HepG2 (cell line): ENCODE data around the gene EPX. TPM values are rescaled to one million over a fixed set of nuclear protein-coding genes. Genes with fewer than 3 reads are reported as not detected.

Experiments
- ATAC-seq: fragments of 200-7000 bp; cut with Tn5 transposase; 3 replicates; pipeline ENCODE4 v1.9.1; 2020; ENCODE audit warnings: mild to moderate bottlenecking, moderate library complexity
- BruUV-seq: library from RNA; stranded (reverse); fragments of 400-500 nt; replicated peaks from 2 replicates; lab custom pipeline; 2021; lab: Mats Ljungman, UMichigan
- CTCF ChIA-PET: fragments of 300-600 bp; formaldehyde crosslinking; extraction: SDS; loops from one replicate; lab custom pipeline; 2021; ENCODE audit warnings: low total read pairs, inconsistent platforms, low intra/inter-chr PET ratio; lab: Yijun Ruan, JAX
- POLR2A ChIA-PET: fragments of 350-600 bp; sonication (Branson Sonifier 250); formaldehyde crosslinking; loops from one replicate; lab custom pipeline; 2020; ENCODE audit warnings: antibody characterized with exemption, inconsistent platforms; lab: Yijun Ruan, JAX
- DNase-seq: peaks from one replicate; pipeline ENCODE4 v3.0.0-alpha.2; 2015; ENCODE audit warnings: low spot score
- FAIRE-seq: peaks from 3 replicates; lab custom pipeline; 2011; peaks lifted over from hg19 to GRCh38; lab: Jason Lieb, UNC
- H2AFZ ChIP-seq: one replicate; pipeline ENCODE4 v1.6.1; 2011; ENCODE audit warnings: low read length, inconsistent platforms
- H3K27ac ChIP-seq: fragments of 300-600 bp; 3 replicates; pipeline ENCODE4 v1.8.0; 2011; ENCODE audit warnings: mixed run types, mild to moderate bottlenecking, mixed read lengths, low read length, inconsistent platforms; ENCODE audit not compliant: insufficient read depth; ENCODE audit errors: extremely low read length
- H3K27me3 ChIP-seq, 2 experiments: fragments of 200-600 bp in 1 of 2; 2 replicates in 1 of 2; 3 replicates in 1 of 2; pipeline versions ENCODE4 v1.6.0 to v1.8.0; 2011; ENCODE audit warnings: low read length in 2 of 2, mild to moderate bottlenecking in 2 of 2, moderate library complexity in 2 of 2, inconsistent platforms in 1 of 2; ENCODE audit not compliant: insufficient read depth in 2 of 2, control insufficient read depth in 1 of 2
- H3K36me3 ChIP-seq, 2 experiments: fragments of 200-600 bp in 1 of 2; replicated peaks in 1 of 2; 2 replicates in 1 of 2; 3 replicates in 1 of 2; pipeline versions ENCODE4 v1.5.1 to v1.8.0; 2011; ENCODE audit warnings: low read length in 2 of 2, inconsistent platforms in 1 of 2; ENCODE audit not compliant: insufficient read depth in 2 of 2, control insufficient read depth in 1 of 2
- H3K4me1 ChIP-seq: 2 replicates; pipeline ENCODE4 v1.5.1; 2012; ENCODE audit warnings: low read length, inconsistent platforms; ENCODE audit not compliant: insufficient read depth
- H3K4me2 ChIP-seq: 2 replicates; pipeline ENCODE4 v1.6.0; 2011; ENCODE audit warnings: low read depth, low read length, inconsistent platforms
- H3K4me3 ChIP-seq, 3 experiments: fragments of 200-600 bp in 1 of 3; sonication (generic), shearing (Covaris generic) in 1 of 3; replicated peaks in 1 of 3; 2 replicates each; pipeline ENCODE4 v1.5.1; 2011 to 2016; ENCODE audit warnings: low read length in 3 of 3, inconsistent platforms in 2 of 3, low read depth in 2 of 3, mild to moderate bottlenecking in 2 of 3, control low read depth in 1 of 3, mixed read lengths in 1 of 3; ENCODE audit not compliant: insufficient read depth in 1 of 3
- H3K79me2 ChIP-seq: one replicate; pipeline ENCODE4 v1.6.1; 2011; ENCODE audit warnings: low read length, inconsistent platforms; ENCODE audit not compliant: insufficient read depth
- H3K9ac ChIP-seq: 2 replicates; pipeline ENCODE4 v1.6.0; 2011; ENCODE audit warnings: mild to moderate bottlenecking, low read depth, low read length, inconsistent platforms; ENCODE audit not compliant: insufficient read depth
- H3K9me3 ChIP-seq: 2 replicates; pipeline ENCODE4 v1.5.1; 2012; ENCODE audit warnings: mild to moderate bottlenecking, low read length
- H4K20me1 ChIP-seq: 2 replicates; pipeline ENCODE4 v1.6.0; 2011; ENCODE audit warnings: inconsistent platforms, mild to moderate bottlenecking, low read length, moderate library complexity; ENCODE audit not compliant: insufficient read depth
- ARID5B ChIP-seq: IDR thresholded peaks from 2 replicates; pipeline ENCODE4 v1.4.0; 2020; ENCODE audit warnings: mild to moderate bottlenecking, missing genetic modification reagents
- CEBPB ChIP-seq: IDR thresholded peaks from 2 replicates; pipeline ENCODE4 v1.6.1; 2011; ENCODE audit warnings: low read depth, low read length, improper control_type of control experiment, borderline replicate concordance
- ELK4 ChIP-seq: sonication (generic); formaldehyde crosslinking; IDR thresholded peaks from 2 replicates; pipeline ENCODE4 v1.9.0; 2021; ENCODE audit warnings: missing genetic modification reagents, borderline replicate concordance
- HDAC1 ChIP-seq: sonication (generic); formaldehyde crosslinking; IDR thresholded peaks from 2 replicates; pipeline ENCODE4 v1.5.1; 2020; ENCODE audit warnings: mild to moderate bottlenecking, missing genetic modification reagents
- KDM3A ChIP-seq: IDR thresholded peaks from 2 replicates; pipeline ENCODE4 v1.6.1; 2018; ENCODE audit warnings: low read depth, missing compliant biosample characterization
- KDM5B ChIP-seq: sonication (generic); formaldehyde crosslinking; IDR thresholded peaks from 2 replicates; pipeline ENCODE4 v1.4.0; 2020; ENCODE audit warnings: missing genetic modification reagents, mild to moderate bottlenecking, borderline replicate concordance
- SAP130 ChIP-seq: IDR thresholded peaks from 2 replicates; pipeline ENCODE4 v1.6.1; 2016; ENCODE audit warnings: low read depth
- SNRNP70 ChIP-seq: fragments of 200-400 bp; formaldehyde crosslinking; IDR thresholded peaks from 2 replicates; pipeline ENCODE4 v1.6.1; 2017; ENCODE audit warnings: mild to moderate bottlenecking, low read depth, low read length, moderate library complexity
- TEAD3 ChIP-seq: optimal IDR thresholded peaks from 2 replicates; pipeline ENCODE3; 2016; ENCODE audit warnings: borderline replicate concordance
- ZBTB20 ChIP-seq: sonication (generic); formaldehyde crosslinking; IDR thresholded peaks from 2 replicates; pipeline ENCODE4 v1.8.1; 2023; ENCODE audit warnings: missing genetic modification reagents, low read depth, mild to moderate bottlenecking, borderline replicate concordance
- ZBTB34 ChIP-seq: sonication (generic); formaldehyde crosslinking; IDR thresholded peaks from 2 replicates; pipeline ENCODE4 v1.8.0; 2022; ENCODE audit warnings: mild to moderate bottlenecking, missing genetic modification reagents
- ZBTB43 ChIP-seq: sonication (generic); formaldehyde crosslinking; conservative IDR thresholded peaks from 2 replicates; pipeline ENCODE4 v1.4.0; 2020; ENCODE audit warnings: missing genetic modification reagents
- ZMYM2 ChIP-seq: sonication (generic); formaldehyde crosslinking; IDR thresholded peaks from 2 replicates; pipeline ENCODE4 v1.8.0; 2022; ENCODE audit warnings: mild to moderate bottlenecking, missing genetic modification reagents
- ZNF326 ChIP-seq: sonication (generic); formaldehyde crosslinking; IDR thresholded peaks from 2 replicates; pipeline ENCODE4 v1.4.0; 2020; ENCODE audit warnings: missing genetic modification reagents, borderline replicate concordance
- ZNF34 ChIP-seq: sonication (generic); formaldehyde crosslinking; IDR thresholded peaks from 2 replicates; pipeline ENCODE4 v1.4.0; 2020; ENCODE audit warnings: mild to moderate bottlenecking, missing genetic modification reagents, borderline replicate concordance
- ZNF430 ChIP-seq: sonication (generic); formaldehyde crosslinking; IDR thresholded peaks from 2 replicates; pipeline ENCODE4 v1.9.0; 2021; ENCODE audit warnings: mild to moderate bottlenecking, missing genetic modification reagents
- ZNF644 ChIP-seq: IDR thresholded peaks from 2 replicates; pipeline ENCODE4 v1.6.1; 2016; ENCODE audit warnings: low read depth
- WGBS: methylation state at CpG from one replicate; pipeline ENCODE4 v1.1.6; 2017; ENCODE audit warnings: low lambda C conversion rate; 5-methylcytosine and 5-hydroxymethylcytosine counted together
- in situ Hi-C: cut with HindIII; loops from 2 replicates; pipeline ENCODE4 v1.10.0; 2017; ENCODE audit warnings: low pct_unique_long_range_greater_than_20kb; ENCODE audit not compliant: extremely low pct_ligation_motif_present
- intact Hi-C: fragments of 100-400 bp; cut with micrococcal nuclease; formaldehyde crosslinking; loops from one replicate; pipeline ENCODE4 v1.10.0; 2022; ENCODE audit not compliant: unreplicated experiment
- polyA plus RNA-seq, 8 experiments: library from polyadenylated mRNA; depleted of rRNA in 3 of 8; stranded (reverse) in 7 of 8; unstranded in 1 of 8; fragments of >200 nt; fragmentation: Illumina TruSeq in 4 of 8; extraction: Trizol in 4 of 8; gene quantifications; 2 replicates each; pipeline versions ENCODE4 v1.2.1 to v1.2.3, GENCODE V29; 2011 to 2016; ENCODE audit warnings: low read depth in 4 of 8, missing spikeins in 1 of 8, mixed read lengths in 1 of 8; ENCODE audit not compliant: insufficient read depth in 1 of 8
- total RNA-seq, 5 experiments: library from RNA; depleted of rRNA; stranded (reverse); fragments of >200 nt; fragmentation: Illumina TruSeq; extraction: Trizol; gene quantifications; 2 replicates each; pipeline ENCODE4 v1.2.3, GENCODE V29; 2016; ENCODE audit warnings: low read depth in 1 of 5

Gene EPX
- total and polyA plus RNA-seq, 2 of the 13 experiments (the other 11 are each of a cell fraction or from before 2014, with no cell fraction given): not detected

- WGBS: 16% methylated on average over 7 of the region's 7 CpGs
- POLR2A ChIA-PET: interaction anchor here (0.8 to 1.3 kb wide), 5 partner anchors 11 to 137 kb away, joined by 3 to 7 read pairs (median 3); partner anchors contain the start of gene DYNLL2
- H3K9me3 ChIP-seq: no peaks in the 10 kb centered on the region
- peaks cover 4 to 6% of the 10 kb centered on the region in 2 experiments; a peak in 3 of 5 replicates for H3K36me3 ChIP-seq
- ATAC-seq (peak; percentile 33), DNase-seq (peak; percentile 73), FAIRE-seq (no peak)
- H3K27ac ChIP-seq: no peak overlapping the region
- no TSS peak for BruUV-seq
- peak overlapping the region; percentile 87 for H3K9ac ChIP-seq
- peak overlapping the region; percentile 100 for H3K4me2 ChIP-seq
- H3K27me3 ChIP-seq: peaks cover 0 to 3% of the 10 kb centered on the region in 2 experiments; a peak in 1 of 5 replicates
- peaks cover 19% of the 10 kb centered on the region for H3K4me1 ChIP-seq
- H3K79me2 ChIP-seq: no peaks in the 10 kb centered on the region
- CTCF ChIA-PET: interaction anchor here (1.1 to 1.3 kb wide), 2 partner anchors 20 to 30 kb away, joined by 3 to 4 read pairs; no protein-coding TSS in a partner anchor
- H3K4me3 ChIP-seq: peak overlapping the region; percentile 51 to 88 (median 79)
- peak overlapping the region; percentile 100 for H2AFZ ChIP-seq
- in situ Hi-C loops (no loop called here), intact Hi-C loops (no loop called here)
- H4K20me1 ChIP-seq: no peaks in the 10 kb centered on the region
- TF ChIP-seq ZBTB43 (CRISPR knock-in tag) (no peak), ELK4 (no peak), KDM5B (CRISPR knock-in tag) (no peak), ZNF34 (CRISPR knock-in tag) (peak; percentile 13; the same call in 1 of the 2 replicates), KDM3A (CRISPR knock-in tag) (no peak), SNRNP70 (no peak), ARID5B (peak; percentile 37; the same call in 1 of the 2 replicates), ZNF430 (CRISPR knock-in tag) (peak; percentile 17; the same call in 1 of the 2 replicates), SAP130 (CRISPR knock-in tag) (peak; percentile 30; the same call in 1 of the 2 replicates), CEBPB (peak; percentile 39), ZBTB20 (CRISPR knock-in tag) (no peak), ZMYM2 (CRISPR knock-in tag) (0 out of 2 replicates have a peak, but pooled peaks have one; percentile 5), ZNF326 (CRISPR knock-in tag) (no peak), ZNF644 (CRISPR knock-in tag) (peak; percentile 78), ZBTB34 (CRISPR knock-in tag) (peak; percentile 76), HDAC1 (CRISPR knock-in tag) (no peak), TEAD3 (CRISPR knock-in tag) (peak; percentile 57)
These were observed 27.3 kb downstream of the EPX start for GRCh38 chr17:58219789-58220183.
